Measurements from ENCODE around the gene SPTB. TPM values are rescaled to one million over a fixed set of nuclear protein-coding genes. Genes with fewer than 3 reads are reported as not detected.

SPTB gene
- total RNA-seq, 4 donors from 2014 or later = 0.13 to 3.8 (median 1.5) TPM

GRCh38 chr14:64704143-64704742 is 175.5 kb downstream of the SPTB start, which contains the start of gene PLEKHG3:
PLEKHG3 (plus strand) TSS chr14:64704424; CDS start chr14:64727632, 23,208 bp downstream.
- Histone ChIP-seq H3K9me3 (no peaks in the 10 kb centered on the region), H3K27me3 (peaks cover 0 to 9% (median 0%) of the 10 kb centered on the region in 4 donors), H3K4me1 (peaks cover 39 to 78% (median 46%) of the 10 kb centered on the region in 3 donors), H3K4me3 (peak within 1 kb of the TSS; percentile 77 to 96 (median 93)), H3K27ac (peak within 1 kb of the TSS; percentile 94 to 97 (median 96)), H3K36me3 (no peaks in the 10 kb centered on the region)
- intact Hi-C loops (cut with DNase I) = no loop called here
- 2% methylated on average over 13 to 17 of the region's 69 CpGs for WGBS, 2 donors
- no peak for DNase-seq
- TF ChIP-seq POLR2A (IDR thresholded peaks at IDR 0.05) (peak in 2 of 4 donors; percentile 68 to 80), CTCF (IDR thresholded peaks at IDR 0.05) (no peak)

- Histone ChIP-seq H3K4me3 (peak overlapping the region; percentile 77 to 96 (median 93)), H3K27ac (peak overlapping the region; percentile 94 to 97 (median 96)), H3K4me1 (peaks cover 33 to 78% (median 39%) of the 10 kb centered on the region in 3 donors), H3K27me3 (peaks cover 0 to 9% (median 0%) of the 10 kb centered on the region in 4 donors), H3K36me3 (no peaks in the 10 kb centered on the region), H3K9me3 (no peaks in the 10 kb centered on the region)
- intact Hi-C loops (cut with DNase I) = no loop called here
- no peak for DNase-seq
- WGBS, 2 donors = 14 to 30% methylated on average over 15 to 23 of the region's 26 CpGs
- TF ChIP-seq POLR2A (IDR thresholded peaks at IDR 0.05) = no peak
- TF ChIP-seq CTCF (IDR thresholded peaks at IDR 0.05) = no peak
Observed at GRCh38 chr14:64703395-64704142, 176.1 kb downstream of the SPTB start.

GRCh38 chr14:64702493-64703394 is 177.0 kb downstream of the SPTB start:
- Histone ChIP-seq H3K27me3 (peaks cover 0 to 9% (median 0%) of the 10 kb centered on the region in 4 donors), H3K36me3 (no peaks in the 10 kb centered on the region), H3K27ac (peak overlapping the region; percentile 94 to 97 (median 96)), H3K4me1 (peaks cover 26 to 73% (median 31%) of the 10 kb centered on the region in 3 donors), H3K4me3 (peak overlapping the region in 3 of 4 donors; percentile 77 to 96 (median 91)), H3K9me3 (no peaks in the 10 kb centered on the region)
- intact Hi-C loops (cut with DNase I) = no loop called here
- DNase-seq = no peak
- 46 to 52% methylated on average over 18 to 22 of the region's 25 CpGs for WGBS, 2 donors
- TF ChIP-seq POLR2A (IDR thresholded peaks at IDR 0.05) = peak in 1 of 4 donors; percentile 41
- TF ChIP-seq CTCF (IDR thresholded peaks at IDR 0.05) = peak in 1 of 6 experiments; percentile 20

- intact Hi-C loops (cut with DNase I) = no loop called here
- peaks cover 0 to 9% (median 0%) of the 10 kb centered on the region in 4 donors for H3K27me3 ChIP-seq
- no peak overlapping the region for H3K4me3 ChIP-seq
- no peaks in the 10 kb centered on the region for H3K9me3 ChIP-seq
- peaks cover 20 to 62% (median 21%) of the 10 kb centered on the region in 3 donors for H3K4me1 ChIP-seq
- H3K27ac ChIP-seq = peak overlapping the region in 1 of 4 donors; percentile 97
- WGBS, 2 donors = 29 to 44% methylated on average over 1 of the region's 1 CpG
- TF ChIP-seq CTCF (IDR thresholded peaks at IDR 0.05) = no peak
- no peaks in the 10 kb centered on the region for H3K36me3 ChIP-seq
- DNase-seq = no peak
Observed at GRCh38 chr14:64701660-64702059, 178.0 kb downstream of the SPTB start.

Measured in esophagus squamous epithelium (tissue), 5 donors.